ENCODE results near the gene RRBP1.

The RRBP1 gene

GRCh38 chr20:17617212-17617867 is 64.7 kb downstream of the RRBP1 start:
- no peak overlapping the region for H3K4me3 ChIP-seq (ENCODE audit: low read length)
- no peak overlapping the region for H2AFZ ChIP-seq (ENCODE audit: low read depth, low read length)
- H3K27me3 ChIP-seq (ENCODE audit: insufficient read depth, low read length) = no peaks in the 10 kb centered on the region
- no peaks in the 10 kb centered on the region for H3K4me1 ChIP-seq (ENCODE audit: insufficient read depth, low read length)
- no peaks in the 10 kb centered on the region for H3K9me3 ChIP-seq (ENCODE audit: low read length)
- peaks cover 5% of the 10 kb centered on the region for H3K36me3 ChIP-seq (ENCODE audit: insufficient read depth, low read length)

- Histone ChIP-seq H3K9me3 (ENCODE audit: low read length) (no peaks in the 10 kb centered on the region), H3K4me3 (ENCODE audit: low read length) (no peak overlapping the region), H3K36me3 (ENCODE audit: insufficient read depth, low read length) (peaks cover 5% of the 10 kb centered on the region), H3K27me3 (ENCODE audit: insufficient read depth, low read length) (no peaks in the 10 kb centered on the region), H3K4me1 (ENCODE audit: insufficient read depth, low read length) (no peaks in the 10 kb centered on the region), H2AFZ (ENCODE audit: low read depth, low read length) (no peak overlapping the region)
Observed at GRCh38 chr20:17616480-17617211, 65.4 kb downstream of the RRBP1 start.

- peaks cover 5% of the 10 kb centered on the region for H3K36me3 ChIP-seq (ENCODE audit: insufficient read depth, low read length)
- no peak overlapping the region for H3K4me3 ChIP-seq (ENCODE audit: low read length)
- H3K4me1 ChIP-seq (ENCODE audit: insufficient read depth, low read length) = no peaks in the 10 kb centered on the region
- no peaks in the 10 kb centered on the region for H3K9me3 ChIP-seq (ENCODE audit: low read length)
- no peaks in the 10 kb centered on the region for H3K27me3 ChIP-seq (ENCODE audit: insufficient read depth, low read length)
- H2AFZ ChIP-seq (ENCODE audit: low read depth, low read length) = no peak overlapping the region
Observed at GRCh38 chr20:17615645-17616479, 66.2 kb downstream of the RRBP1 start.

GRCh38 chr20:17614812-17615644 is 67.0 kb downstream of the RRBP1 start:
- Histone ChIP-seq H3K36me3 (ENCODE audit: insufficient read depth, low read length) (peaks cover 4% of the 10 kb centered on the region), H3K9me3 (ENCODE audit: low read length) (no peaks in the 10 kb centered on the region), H2AFZ (ENCODE audit: low read depth, low read length) (no peak overlapping the region), H3K4me3 (ENCODE audit: low read length) (no peak overlapping the region), H3K4me1 (ENCODE audit: insufficient read depth, low read length) (no peaks in the 10 kb centered on the region), H3K27me3 (ENCODE audit: insufficient read depth, low read length) (no peaks in the 10 kb centered on the region)

GRCh38 chr20:17614176-17614811 is 67.7 kb downstream of the RRBP1 start:
- Histone ChIP-seq H3K4me1 (ENCODE audit: insufficient read depth, low read length) (no peaks in the 10 kb centered on the region), H3K27me3 (ENCODE audit: insufficient read depth, low read length) (no peaks in the 10 kb centered on the region), H2AFZ (ENCODE audit: low read depth, low read length) (no peak overlapping the region), H3K36me3 (ENCODE audit: insufficient read depth, low read length) (peaks cover 2% of the 10 kb centered on the region), H3K4me3 (ENCODE audit: low read length) (no peak overlapping the region), H3K9me3 (ENCODE audit: low read length) (no peaks in the 10 kb centered on the region)

- H3K36me3 ChIP-seq (ENCODE audit: insufficient read depth, low read length) = peaks cover 2% of the 10 kb centered on the region
- no peaks in the 10 kb centered on the region for H3K27me3 ChIP-seq (ENCODE audit: insufficient read depth, low read length)
- H3K4me1 ChIP-seq (ENCODE audit: insufficient read depth, low read length) = no peaks in the 10 kb centered on the region
- H3K4me3 ChIP-seq (ENCODE audit: low read length) = no peak overlapping the region
- no peaks in the 10 kb centered on the region for H3K9me3 ChIP-seq (ENCODE audit: low read length)
- no peak overlapping the region for H2AFZ ChIP-seq (ENCODE audit: low read depth, low read length)
Observed at GRCh38 chr20:17613328-17614175, 68.5 kb downstream of the RRBP1 start.

GRCh38 chr20:17612992-17613327 is 69.1 kb downstream of the RRBP1 start:
- Histone ChIP-seq H3K36me3 (ENCODE audit: insufficient read depth, low read length) (peaks cover 2% of the 10 kb centered on the region), H3K4me3 (ENCODE audit: low read length) (no peak overlapping the region), H3K27me3 (ENCODE audit: insufficient read depth, low read length) (no peaks in the 10 kb centered on the region), H3K9me3 (ENCODE audit: low read length) (no peaks in the 10 kb centered on the region), H2AFZ (ENCODE audit: low read depth, low read length) (no peak overlapping the region), H3K4me1 (ENCODE audit: insufficient read depth, low read length) (no peaks in the 10 kb centered on the region)

- Histone ChIP-seq H3K36me3 (ENCODE audit: insufficient read depth, low read length) (peaks cover 2% of the 10 kb centered on the region), H3K9me3 (ENCODE audit: low read length) (no peaks in the 10 kb centered on the region), H3K27me3 (ENCODE audit: insufficient read depth, low read length) (no peaks in the 10 kb centered on the region), H3K4me1 (ENCODE audit: insufficient read depth, low read length) (no peaks in the 10 kb centered on the region), H2AFZ (ENCODE audit: low read depth, low read length) (no peak overlapping the region), H3K4me3 (ENCODE audit: low read length) (no peak overlapping the region)
Observed at GRCh38 chr20:17612287-17612991, 69.6 kb downstream of the RRBP1 start.

- no peak overlapping the region for H3K4me3 ChIP-seq (ENCODE audit: low read length)
- H3K27me3 ChIP-seq (ENCODE audit: insufficient read depth, low read length) = no peaks in the 10 kb centered on the region
- H3K36me3 ChIP-seq (ENCODE audit: insufficient read depth, low read length) = peaks cover 5% of the 10 kb centered on the region
- H3K4me1 ChIP-seq (ENCODE audit: insufficient read depth, low read length) = no peaks in the 10 kb centered on the region
- no peak overlapping the region for H2AFZ ChIP-seq (ENCODE audit: low read depth, low read length)
- H3K9me3 ChIP-seq (ENCODE audit: low read length) = no peaks in the 10 kb centered on the region
Observed at GRCh38 chr20:17611540-17612286, 70.3 kb downstream of the RRBP1 start.

GRCh38 chr20:17611290-17611539 is 70.8 kb downstream of the RRBP1 start:
- H3K36me3 ChIP-seq (ENCODE audit: insufficient read depth, low read length) = peaks cover 4% of the 10 kb centered on the region
- no peak overlapping the region for H3K4me3 ChIP-seq (ENCODE audit: low read length)
- no peaks in the 10 kb centered on the region for H3K9me3 ChIP-seq (ENCODE audit: low read length)
- no peak overlapping the region for H2AFZ ChIP-seq (ENCODE audit: low read depth, low read length)
- H3K27me3 ChIP-seq (ENCODE audit: insufficient read depth, low read length) = no peaks in the 10 kb centered on the region
- no peaks in the 10 kb centered on the region for H3K4me1 ChIP-seq (ENCODE audit: insufficient read depth, low read length)

Measured in neuron (in vitro differentiated cells).